Hindlimb muscle (tissue), 1 donor: ENCODE results near the gene OR5M3. TPM values are rescaled to one million over a fixed set of nuclear protein-coding genes. Genes with fewer than 3 reads are reported as not detected.

Source experiments
- DNase-seq: peaks from one replicate; pipeline ENCODE4 v3.0.0-alpha.2; 2013
- polyA plus RNA-seq: library from polyadenylated mRNA; unstranded; fragments of 120-200 nt; gene quantifications from one replicate; pipeline ENCODE4 v1.2.1, GENCODE V29; 2013; ENCODE audit not compliant: insufficient read length

OR5M3 gene
- polyA plus RNA-seq, result not detected

- no peak for DNase-seq
Observed at GRCh38 chr11:56473252-56473651, at the start of gene OR5M3. OR5M3 (minus strand) TSS chr11:56473352; CDS start chr11:56470497, 2,855 bp downstream.

- DNase-seq, result no peak
Observed at GRCh38 chr11:56522008-56522407, 48.9 kb upstream of the OR5M3 start.

GRCh38 chr11:56513280-56513679, 40.1 kb upstream of the OR5M3 start:
- no peak for DNase-seq

GRCh38 chr11:56509439-56509838, 36.3 kb upstream of the OR5M3 start:
- DNase-seq, result no peak

GRCh38 chr11:56497010-56497409, 23.9 kb upstream of the OR5M3 start:
- DNase-seq, result no peak

- DNase-seq, result no peak
Observed at GRCh38 chr11:56495117-56495516, 22.0 kb upstream of the OR5M3 start.

GRCh38 chr11:56491270-56491669, 18.1 kb upstream of the OR5M3 start, which contains the start of gene OR5M8:
OR5M8 (minus strand) TSS chr11:56491370; CDS start chr11:56491370, 0 bp downstream.
- no peak for DNase-seq

GRCh38 chr11:56486801-56487200, 13.6 kb upstream of the OR5M3 start:
- no peak for DNase-seq

- no peak for DNase-seq
Observed at GRCh38 chr11:56474729-56475235, 1.6 kb upstream of the OR5M3 start.

- DNase-seq, result no peak
Observed at GRCh38 chr11:56457076-56457475, 16.1 kb downstream of the OR5M3 start.

GRCh38 chr11:56453521-56453920, 19.6 kb downstream of the OR5M3 start:
- DNase-seq, result no peak

Other genes starting within 250 kb of the OR5M3 start
- gene OR5T2, start 239.1 kb downstream of the OR5M3 start, polyA plus RNA-seq, result not detected
- not detected for gene OR5T3, start 221.1 kb downstream of the OR5M3 start, polyA plus RNA-seq
- not detected for gene OR5T1, start 199.2 kb downstream of the OR5M3 start, polyA plus RNA-seq
- not detected for gene OR8H1, start 181.1 kb downstream of the OR5M3 start, polyA plus RNA-seq
- not detected for gene OR8K3, start 158.2 kb downstream of the OR5M3 start, polyA plus RNA-seq
- gene OR8K1, start 127.3 kb downstream of the OR5M3 start, polyA plus RNA-seq, result not detected
- not detected for gene OR8J1, start 119.1 kb downstream of the OR5M3 start, polyA plus RNA-seq
- gene OR8U1, start 97.7 kb downstream of the OR5M3 start, polyA plus RNA-seq, result not detected
- not detected for gene OR5AL1, start 60.7 kb downstream of the OR5M3 start, polyA plus RNA-seq
- not detected for gene OR5M8, start 18.0 kb upstream of the OR5M3 start, polyA plus RNA-seq
- not detected for gene OR5M11, start 69.9 kb upstream of the OR5M3 start, polyA plus RNA-seq
- not detected for gene OR5M10, start 104.4 kb upstream of the OR5M3 start, polyA plus RNA-seq
- gene OR5M1, start 141.5 kb upstream of the OR5M3 start, polyA plus RNA-seq, result not detected
- not detected for gene OR5AP2, start 169.1 kb upstream of the OR5M3 start, polyA plus RNA-seq
- gene OR5AR1, start 190.3 kb upstream of the OR5M3 start, polyA plus RNA-seq, result not detected
- gene OR9G1, start 225.7 kb upstream of the OR5M3 start, polyA plus RNA-seq, result not detected